ENCODE results near the gene NARS2.

Gene NARS2

DNA sequence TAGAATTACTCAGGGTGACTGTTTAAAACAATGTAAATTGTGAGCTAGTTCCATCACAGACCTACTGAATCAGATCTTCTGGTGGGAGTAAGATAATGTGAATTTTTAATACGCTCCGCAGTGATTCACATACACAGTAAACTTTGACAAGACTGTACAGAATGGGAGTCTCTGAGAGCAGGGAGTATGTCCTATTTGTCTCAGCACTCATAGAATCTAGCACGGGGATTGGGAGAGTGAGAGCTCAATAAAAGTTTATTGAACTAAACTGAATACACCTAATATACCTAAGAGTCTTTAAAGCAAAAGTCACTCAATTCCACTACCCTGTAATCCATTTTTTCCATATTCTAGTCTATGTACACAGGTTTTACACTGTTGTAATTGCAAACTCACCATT, 145.9 kb downstream of the NARS2 start:
- no peak overlapping the region for H4K8ac ChIP-seq (ENCODE audit: low read length)
- no peaks in the 10 kb centered on the region for H3K27me3 ChIP-seq (ENCODE audit: control insufficient read depth in 1 of 2, insufficient read depth in 1 of 2, low read length in 2 of 2)
- H3K23ac ChIP-seq (ENCODE audit: low read length in 2 of 2), result no peak overlapping the region
- H3K4me1 ChIP-seq (ENCODE audit: control insufficient read depth, insufficient read depth, low read depth, low read length), result no peaks in the 10 kb centered on the region
- no peak overlapping the region for H3K4me3 ChIP-seq (ENCODE audit: insufficient read depth in 1 of 2, low read depth in 1 of 2, low read length in 2 of 2)
- no peak overlapping the region for H2AK5ac ChIP-seq (ENCODE audit: low read length, severe bottlenecking)
- no peak overlapping the region for H2AFZ ChIP-seq (ENCODE audit: low read depth, low read length)
- H3K4me2 ChIP-seq (ENCODE audit: low read length, poor library complexity, severe bottlenecking), result no peak overlapping the region
- no peaks in the 10 kb centered on the region for H3K9me3 ChIP-seq (ENCODE audit: control insufficient read depth, low read length)
- H2BK5ac ChIP-seq (ENCODE audit: low read depth, low read length, poor library complexity, severe bottlenecking), result no peak overlapping the region
- H3K4ac ChIP-seq (ENCODE audit: low read depth in 1 of 2, low read length in 2 of 2), result no peak overlapping the region
- no peak overlapping the region for H3K27ac ChIP-seq (ENCODE audit: low read length, poor library complexity, severe bottlenecking)
- no peak overlapping the region for H2BK12ac ChIP-seq (ENCODE audit: low read length in 2 of 2)
- H3K14ac ChIP-seq (ENCODE audit: low read length in 2 of 2), result no peak overlapping the region
- no peak for DNase-seq
- H3K79me1 ChIP-seq (replicated peaks; ENCODE audit: low read length, poor library complexity, severe bottlenecking), result no peaks in the 10 kb centered on the region
- WGBS, result 100% methylated on average over 2 of the region's 3 CpGs
- H2BK15ac ChIP-seq (ENCODE audit: low read depth, poor library complexity, severe bottlenecking), result no peak overlapping the region
- H4K91ac ChIP-seq (ENCODE audit: low read length), result no peak overlapping the region
- H3K9ac ChIP-seq (ENCODE audit: low read length), result no peak overlapping the region
- peaks cover 4 to 6% of the 10 kb centered on the region in 2 experiments for H3K36me3 ChIP-seq (ENCODE audit: control insufficient read depth in 1 of 2, insufficient read depth in 2 of 2, low read depth in 1 of 2, low read length in 2 of 2)
- no peak overlapping the region for H2BK120ac ChIP-seq (ENCODE audit: low read depth, low read length)
- H3K18ac ChIP-seq (ENCODE audit: low read depth in 1 of 2, low read length in 2 of 2), result no peak overlapping the region

DNA sequence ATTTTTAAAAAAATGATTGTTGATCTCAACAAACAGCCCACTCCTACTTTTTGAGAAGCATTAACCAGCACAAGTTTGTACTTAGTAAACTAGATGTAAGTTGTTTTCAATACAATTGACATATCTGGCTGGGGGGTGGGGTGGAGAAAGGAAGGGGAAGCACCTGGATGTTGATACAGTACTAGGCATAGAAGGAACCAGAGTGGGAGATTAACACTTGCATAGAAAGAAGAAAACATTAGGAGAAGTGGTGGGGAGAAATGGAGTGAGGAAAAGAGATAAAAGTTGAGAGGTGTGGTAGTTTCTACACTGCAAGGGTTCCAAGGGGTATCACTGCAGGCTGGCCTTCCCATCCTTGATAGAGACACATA, 146.4 kb downstream of the NARS2 start:
- H4K91ac ChIP-seq (ENCODE audit: low read length), result no peak overlapping the region
- H4K8ac ChIP-seq (ENCODE audit: low read length), result no peak overlapping the region
- H3K4me3 ChIP-seq (ENCODE audit: insufficient read depth in 1 of 2, low read depth in 1 of 2, low read length in 2 of 2), result no peak overlapping the region
- H2BK120ac ChIP-seq (ENCODE audit: low read depth, low read length), result no peak overlapping the region
- H3K9me3 ChIP-seq (ENCODE audit: control insufficient read depth, low read length), result no peaks in the 10 kb centered on the region
- H3K23ac ChIP-seq (ENCODE audit: low read length in 2 of 2), result no peak overlapping the region
- no peak overlapping the region for H3K27ac ChIP-seq (ENCODE audit: low read length, poor library complexity, severe bottlenecking)
- H3K14ac ChIP-seq (ENCODE audit: low read length in 2 of 2), result no peak overlapping the region
- H2BK15ac ChIP-seq (ENCODE audit: low read depth, poor library complexity, severe bottlenecking), result no peak overlapping the region
- H2AK5ac ChIP-seq (ENCODE audit: low read length, severe bottlenecking), result no peak overlapping the region
- no peak overlapping the region for H2BK12ac ChIP-seq (ENCODE audit: low read length in 2 of 2)
- no peaks in the 10 kb centered on the region for H3K79me1 ChIP-seq (replicated peaks; ENCODE audit: low read length, poor library complexity, severe bottlenecking)
- H3K4ac ChIP-seq (ENCODE audit: low read depth in 1 of 2, low read length in 2 of 2), result no peak overlapping the region
- H3K9ac ChIP-seq (ENCODE audit: low read length), result no peak overlapping the region
- no peak overlapping the region for H3K18ac ChIP-seq (ENCODE audit: low read depth in 1 of 2, low read length in 2 of 2)
- H2BK5ac ChIP-seq (ENCODE audit: low read depth, low read length, poor library complexity, severe bottlenecking), result no peak overlapping the region
- DNase-seq, result no peak
- H3K4me1 ChIP-seq (ENCODE audit: control insufficient read depth, insufficient read depth, low read depth, low read length), result no peaks in the 10 kb centered on the region
- H3K36me3 ChIP-seq (ENCODE audit: control insufficient read depth in 1 of 2, insufficient read depth in 2 of 2, low read depth in 1 of 2, low read length in 2 of 2), result peaks cover 4 to 6% of the 10 kb centered on the region in 2 experiments
- H2AFZ ChIP-seq (ENCODE audit: low read depth, low read length), result no peak overlapping the region
- H3K27me3 ChIP-seq (ENCODE audit: control insufficient read depth in 1 of 2, insufficient read depth in 1 of 2, low read length in 2 of 2), result no peaks in the 10 kb centered on the region
- no peak overlapping the region for H3K4me2 ChIP-seq (ENCODE audit: low read length, poor library complexity, severe bottlenecking)

DNA sequence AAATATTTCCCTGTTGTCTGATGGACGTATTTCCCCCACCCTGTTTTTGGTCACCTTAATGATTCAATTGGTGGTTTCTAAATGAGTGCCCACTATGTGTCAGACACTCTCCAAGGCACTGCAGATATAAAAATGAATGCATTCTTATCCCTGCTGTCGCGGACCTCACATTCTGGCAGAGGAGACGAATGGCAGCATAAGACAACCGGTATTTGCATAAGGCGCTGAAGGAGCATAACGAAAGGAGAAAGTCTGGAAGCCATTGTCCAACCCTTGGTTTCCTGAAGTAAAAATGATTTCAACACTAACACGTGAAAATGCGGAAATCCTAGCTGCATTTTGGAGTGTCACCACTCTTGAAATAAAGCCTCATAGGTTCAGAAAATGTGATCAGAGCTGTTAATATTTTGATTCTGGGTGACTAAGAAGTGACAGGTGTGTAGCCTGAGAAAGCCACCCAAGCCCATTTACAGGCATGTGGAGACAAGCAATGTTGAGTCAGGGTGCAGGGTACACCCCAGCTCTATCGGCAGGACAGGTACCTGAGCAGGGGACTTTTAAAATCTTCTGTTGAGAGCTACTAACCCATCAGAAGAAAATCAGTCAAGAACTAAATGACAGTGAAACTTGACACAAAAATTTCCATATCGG, 146.9 kb downstream of the NARS2 start:
- no peak overlapping the region for H2BK120ac ChIP-seq (ENCODE audit: low read depth, low read length)
- H2BK12ac ChIP-seq (ENCODE audit: low read length in 2 of 2), result no peak overlapping the region
- H4K91ac ChIP-seq (ENCODE audit: low read length), result no peak overlapping the region
- H2AFZ ChIP-seq (ENCODE audit: low read depth, low read length), result no peak overlapping the region
- H3K4ac ChIP-seq (ENCODE audit: low read depth in 1 of 2, low read length in 2 of 2), result no peak overlapping the region
- no peak overlapping the region for H2AK5ac ChIP-seq (ENCODE audit: low read length, severe bottlenecking)
- H3K9me3 ChIP-seq (ENCODE audit: control insufficient read depth, low read length), result no peaks in the 10 kb centered on the region
- H4K8ac ChIP-seq (ENCODE audit: low read length), result no peak overlapping the region
- H2BK15ac ChIP-seq (ENCODE audit: low read depth, poor library complexity, severe bottlenecking), result no peak overlapping the region
- 97% methylated on average over 11 of the region's 11 CpGs for WGBS
- no peak for DNase-seq
- no peaks in the 10 kb centered on the region for H3K4me1 ChIP-seq (ENCODE audit: control insufficient read depth, insufficient read depth, low read depth, low read length)
- H3K4me3 ChIP-seq (ENCODE audit: insufficient read depth in 1 of 2, low read depth in 1 of 2, low read length in 2 of 2), result no peak overlapping the region
- H3K9ac ChIP-seq (ENCODE audit: low read length), result no peak overlapping the region
- peak overlapping the region in 1 of 2 experiments; percentile 1 for H3K14ac ChIP-seq (ENCODE audit: low read length in 2 of 2)
- no peak overlapping the region for H3K23ac ChIP-seq (ENCODE audit: low read length in 2 of 2)
- H3K36me3 ChIP-seq (ENCODE audit: control insufficient read depth in 1 of 2, insufficient read depth in 2 of 2, low read depth in 1 of 2, low read length in 2 of 2), result peaks cover 4 to 6% of the 10 kb centered on the region in 2 experiments
- no peak overlapping the region for H3K18ac ChIP-seq (ENCODE audit: low read depth in 1 of 2, low read length in 2 of 2)
- H3K79me1 ChIP-seq (replicated peaks; ENCODE audit: low read length, poor library complexity, severe bottlenecking), result no peaks in the 10 kb centered on the region
- H3K27me3 ChIP-seq (ENCODE audit: control insufficient read depth in 1 of 2, insufficient read depth in 1 of 2, low read length in 2 of 2), result no peaks in the 10 kb centered on the region
- no peak overlapping the region for H3K27ac ChIP-seq (ENCODE audit: low read length, poor library complexity, severe bottlenecking)
- H3K4me2 ChIP-seq (ENCODE audit: low read length, poor library complexity, severe bottlenecking), result no peak overlapping the region
- no peak overlapping the region for H2BK5ac ChIP-seq (ENCODE audit: low read depth, low read length, poor library complexity, severe bottlenecking)

DNA sequence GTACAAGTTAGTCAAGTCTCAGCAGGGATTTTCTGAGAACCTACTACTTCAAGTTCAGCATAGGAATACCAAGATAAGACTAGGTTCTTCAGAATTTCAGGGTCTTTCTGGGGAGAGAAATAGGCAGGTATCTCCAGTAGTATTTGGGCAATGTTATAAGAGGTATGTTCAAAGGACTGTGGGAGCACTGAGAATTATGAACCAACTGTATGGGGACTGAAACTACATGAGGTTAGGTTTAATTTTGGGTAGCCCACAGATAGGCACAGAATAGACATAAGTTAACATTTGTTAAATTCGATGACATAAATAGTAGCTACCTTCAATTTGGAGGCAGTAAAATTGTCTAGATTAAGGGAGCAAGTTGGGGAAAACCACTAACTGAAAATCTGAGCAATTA, 147.8 kb downstream of the NARS2 start:
- Histone ChIP-seq H2BK120ac (ENCODE audit: low read depth, low read length) (no peak overlapping the region), H3K4ac (ENCODE audit: low read depth in 1 of 2, low read length in 2 of 2) (no peak overlapping the region)

More for the DNA sequence above, 147.8 kb downstream of the NARS2 start:
- no peak overlapping the region for H2BK15ac ChIP-seq (ENCODE audit: low read depth, poor library complexity, severe bottlenecking)
- no peak overlapping the region for H3K4me2 ChIP-seq (ENCODE audit: low read length, poor library complexity, severe bottlenecking)
- H3K4me1 ChIP-seq (ENCODE audit: control insufficient read depth, insufficient read depth, low read depth, low read length), result no peaks in the 10 kb centered on the region
- H3K4me3 ChIP-seq (ENCODE audit: insufficient read depth in 1 of 2, low read depth in 1 of 2, low read length in 2 of 2), result no peak overlapping the region
- H3K27ac ChIP-seq (ENCODE audit: low read length, poor library complexity, severe bottlenecking), result no peak overlapping the region
- no peak overlapping the region for H3K14ac ChIP-seq (ENCODE audit: low read length in 2 of 2)
- H3K23ac ChIP-seq (ENCODE audit: low read length in 2 of 2), result no peak overlapping the region
- WGBS, result no CpG with 5 or more reads among the region's 1 CpG
- H3K27me3 ChIP-seq (ENCODE audit: control insufficient read depth in 1 of 2, insufficient read depth in 1 of 2, low read length in 2 of 2), result no peaks in the 10 kb centered on the region
- H3K9ac ChIP-seq (ENCODE audit: low read length), result no peak overlapping the region
- no peak overlapping the region for H2AK5ac ChIP-seq (ENCODE audit: low read length, severe bottlenecking)
- H2AFZ ChIP-seq (ENCODE audit: low read depth, low read length), result no peak overlapping the region
- no peak for DNase-seq
- no peak overlapping the region for H4K91ac ChIP-seq (ENCODE audit: low read length)
- H2BK12ac ChIP-seq (ENCODE audit: low read length in 2 of 2), result no peak overlapping the region
- H2BK5ac ChIP-seq (ENCODE audit: low read depth, low read length, poor library complexity, severe bottlenecking), result no peak overlapping the region
- peaks cover 4 to 6% of the 10 kb centered on the region in 2 experiments for H3K36me3 ChIP-seq (ENCODE audit: control insufficient read depth in 1 of 2, insufficient read depth in 2 of 2, low read depth in 1 of 2, low read length in 2 of 2)
- H3K18ac ChIP-seq (ENCODE audit: low read depth in 1 of 2, low read length in 2 of 2), result no peak overlapping the region
- H3K9me3 ChIP-seq (ENCODE audit: control insufficient read depth, low read length), result no peaks in the 10 kb centered on the region
- no peak overlapping the region for H4K8ac ChIP-seq (ENCODE audit: low read length)
- no peaks in the 10 kb centered on the region for H3K79me1 ChIP-seq (replicated peaks; ENCODE audit: low read length, poor library complexity, severe bottlenecking)

Measured in mesenchymal stem cell (in vitro differentiated cells and primary cell).